Panc1 (cell line): Measurements from ENCODE around the gene SLC44A3.

Experiments used
- CTCF ChIP-seq: fragments of 450-650 bp; IDR thresholded peaks from 2 replicates; pipeline ENCODE4 v1.5.1; 2017; ENCODE audit warnings: mild to moderate bottlenecking
- REST ChIP-seq, 2 experiments: IDR thresholded peaks; 2 replicates each; pipeline ENCODE4 v1.6.1; 2011 to 2012; ENCODE audit warnings: low read depth in 2 of 2, control low read depth in 1 of 2, low read length in 1 of 2, mild to moderate bottlenecking in 1 of 2, moderate library complexity in 1 of 2; ENCODE audit not compliant: insufficient read depth in 1 of 2
- SIN3A ChIP-seq: IDR thresholded peaks from 2 replicates; pipeline ENCODE4 v1.6.1; 2012; ENCODE audit warnings: low read depth, mild to moderate bottlenecking, low read length, moderate library complexity, borderline replicate concordance; ENCODE audit not compliant: insufficient read depth
- TCF7L2 ChIP-seq: IDR thresholded peaks from 2 replicates; pipeline ENCODE4 v1.6.1; 2011; ENCODE audit warnings: mild to moderate bottlenecking, low read depth, low read length, inconsistent platforms

GRCh38 chr1:94886361-94886760, 66.2 kb downstream of the SLC44A3 start:
- TF ChIP-seq CTCF (no peak), TCF7L2 (no peak), SIN3A (no peak), REST (IDR thresholded peaks at IDR 0.05; ENCODE audit: insufficient read depth in 1 of 2, low read depth in 2 of 2, low read length in 1 of 2) (no peak)
